ENCODE results near the gene CA11. TPM values are rescaled to one million over a fixed set of nuclear protein-coding genes. Genes with fewer than 3 reads are reported as not detected.

The CA11 gene
- total RNA-seq, 3 donors from 2014 or later: 2.2 to 14.2 (median 9.8) TPM

GRCh38 chr19:48596679-48597465 lies 49.1 kb downstream of the CA11 start:
- H3K9me3 ChIP-seq: no peaks in the 10 kb centered on the region
- no peak overlapping the region for H3K27ac ChIP-seq
- no peak for DNase-seq (ENCODE audit: low spot score in 2 of 2)
- no peak for TF ChIP-seq POLR2A (IDR thresholded peaks at IDR 0.05)
- TF ChIP-seq, protein P1, sequence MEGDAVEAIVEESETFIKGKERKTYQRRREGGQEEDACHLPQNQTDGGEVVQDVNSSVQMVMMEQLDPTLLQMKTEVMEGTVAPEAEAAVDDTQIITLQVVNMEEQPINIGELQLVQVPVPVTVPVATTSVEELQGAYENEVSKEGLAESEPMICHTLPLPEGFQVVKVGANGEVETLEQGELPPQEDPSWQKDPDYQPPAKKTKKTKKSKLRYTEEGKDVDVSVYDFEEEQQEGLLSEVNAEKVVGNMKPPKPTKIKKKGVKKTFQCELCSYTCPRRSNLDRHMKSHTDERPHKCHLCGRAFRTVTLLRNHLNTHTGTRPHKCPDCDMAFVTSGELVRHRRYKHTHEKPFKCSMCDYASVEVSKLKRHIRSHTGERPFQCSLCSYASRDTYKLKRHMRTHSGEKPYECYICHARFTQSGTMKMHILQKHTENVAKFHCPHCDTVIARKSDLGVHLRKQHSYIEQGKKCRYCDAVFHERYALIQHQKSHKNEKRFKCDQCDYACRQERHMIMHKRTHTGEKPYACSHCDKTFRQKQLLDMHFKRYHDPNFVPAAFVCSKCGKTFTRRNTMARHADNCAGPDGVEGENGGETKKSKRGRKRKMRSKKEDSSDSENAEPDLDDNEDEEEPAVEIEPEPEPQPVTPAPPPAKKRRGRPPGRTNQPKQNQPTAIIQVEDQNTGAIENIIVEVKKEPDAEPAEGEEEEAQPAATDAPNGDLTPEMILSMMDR (IDR thresholded peaks at IDR 0.05): no peak
- no peak overlapping the region for H3K4me3 ChIP-seq
- intact Hi-C loops (cut with DNase I; ENCODE audit: low total_unique reads): no loop called here
- no peaks in the 10 kb centered on the region for H3K27me3 ChIP-seq
- H3K36me3 ChIP-seq: no peaks in the 10 kb centered on the region
- no peaks in the 10 kb centered on the region for H3K4me1 ChIP-seq

GRCh38 chr19:48596237-48596636 lies 49.8 kb downstream of the CA11 start:
- H3K27me3 ChIP-seq: no peaks in the 10 kb centered on the region
- H3K4me1 ChIP-seq: no peaks in the 10 kb centered on the region
- TF ChIP-seq POLR2AphosphoS5 (IDR thresholded peaks at IDR 0.05) (no peak), POLR2A (IDR thresholded peaks at IDR 0.05) (no peak)
- TF ChIP-seq, protein P1 (IDR thresholded peaks at IDR 0.05): no peak
- H3K27ac ChIP-seq: no peak overlapping the region
- DNase-seq (ENCODE audit: low spot score in 2 of 2): no peak
- intact Hi-C loops (cut with DNase I; ENCODE audit: low total_unique reads): no loop called here
- no peaks in the 10 kb centered on the region for H3K9me3 ChIP-seq
- H3K36me3 ChIP-seq: no peaks in the 10 kb centered on the region
- no peak overlapping the region for H3K4me3 ChIP-seq

DNA sequence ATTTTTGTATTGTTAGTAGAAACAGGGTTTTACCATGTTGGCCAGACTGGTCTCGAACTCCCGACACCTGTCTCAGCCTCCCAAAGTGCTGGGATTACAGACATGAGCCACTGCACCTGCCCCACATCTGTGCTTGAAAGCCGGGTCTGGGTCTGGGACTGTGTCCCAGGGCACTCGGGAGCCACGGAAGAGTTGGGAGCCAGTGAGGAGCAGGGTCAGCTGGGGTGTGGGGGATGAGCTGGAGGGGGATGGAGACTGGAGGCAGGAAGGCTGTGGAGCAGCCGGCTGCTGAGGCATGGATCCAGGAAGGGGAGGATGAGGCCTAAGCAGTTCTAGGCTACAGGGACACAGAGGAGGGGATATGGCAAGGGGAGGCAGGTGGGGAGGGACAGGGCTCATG lies 50.2 kb downstream of the CA11 start:
- H3K9me3 ChIP-seq: no peaks in the 10 kb centered on the region
- no peak overlapping the region for H3K27ac ChIP-seq
- H3K4me3 ChIP-seq: no peak overlapping the region
- no peaks in the 10 kb centered on the region for H3K4me1 ChIP-seq
- no peaks in the 10 kb centered on the region for H3K27me3 ChIP-seq
- DNase-seq (ENCODE audit: low spot score in 2 of 2): no peak
- no peaks in the 10 kb centered on the region for H3K36me3 ChIP-seq
- TF ChIP-seq, protein P1 (IDR thresholded peaks at IDR 0.05): no peak
- TF ChIP-seq POLR2AphosphoS5 (IDR thresholded peaks at IDR 0.05) (no peak), POLR2A (IDR thresholded peaks at IDR 0.05) (no peak)
- intact Hi-C loops (cut with DNase I; ENCODE audit: low total_unique reads): no loop called here

- Histone ChIP-seq H3K36me3 (no peaks in the 10 kb centered on the region), H3K9me3 (no peaks in the 10 kb centered on the region), H3K4me1 (no peaks in the 10 kb centered on the region), H3K4me3 (no peak overlapping the region), H3K27ac (no peak overlapping the region), H3K27me3 (no peaks in the 10 kb centered on the region)
- intact Hi-C loops (cut with DNase I; ENCODE audit: low total_unique reads): no loop called here
- TF ChIP-seq POLR2AphosphoS5 (IDR thresholded peaks at IDR 0.05) (no peak), POLR2A (IDR thresholded peaks at IDR 0.05) (no peak)
- TF ChIP-seq, protein P1 (IDR thresholded peaks at IDR 0.05): no peak
- DNase-seq (ENCODE audit: low spot score in 2 of 2): no peak
These were observed 50.8 kb downstream of the CA11 start for GRCh38 chr19:48595171-48595570.

- DNase-seq (ENCODE audit: low spot score in 2 of 2): no peak
- TF ChIP-seq, protein P1 (IDR thresholded peaks at IDR 0.05): no peak
- TF ChIP-seq POLR2AphosphoS5 (IDR thresholded peaks at IDR 0.05) (no peak), POLR2A (IDR thresholded peaks at IDR 0.05) (no peak)
- Histone ChIP-seq H3K27ac (no peak overlapping the region), H3K4me1 (no peaks in the 10 kb centered on the region), H3K4me3 (no peak overlapping the region), H3K36me3 (no peaks in the 10 kb centered on the region), H3K9me3 (no peaks in the 10 kb centered on the region), H3K27me3 (no peaks in the 10 kb centered on the region)
- intact Hi-C loops (cut with DNase I; ENCODE audit: low total_unique reads): no loop called here
These were observed 55.0 kb downstream of the CA11 start for GRCh38 chr19:48591021-48591420.
